Endodermal cell (in vitro differentiated cells): ENCODE measurements around the gene CAP2. TPM values are rescaled to one million over a fixed set of nuclear protein-coding genes. Genes with fewer than 3 reads are reported as not detected.

ENCODE experiments used
- DNase-seq: peaks from one replicate; pipeline ENCODE4 v3.0.0-alpha.2; 2017
- H3K27ac ChIP-seq: 2 replicates; pipeline ENCODE4 v1.5.1; 2013; ENCODE audit warnings: mild to moderate bottlenecking, low read depth, low read length, moderate library complexity
- H3K27me3 ChIP-seq: 2 replicates; pipeline ENCODE4 v1.6.1; 2013; ENCODE audit warnings: mild to moderate bottlenecking, low read length, moderate library complexity; ENCODE audit not compliant: insufficient read depth, control insufficient read depth, poor library complexity, severe bottlenecking
- H3K36me3 ChIP-seq: 2 replicates; pipeline ENCODE4 v1.7.0; 2013; ENCODE audit warnings: mild to moderate bottlenecking, low read length, moderate library complexity; ENCODE audit not compliant: control insufficient read depth, insufficient read depth
- H3K4me1 ChIP-seq: one replicate; pipeline ENCODE4 v1.7.0; 2013; ENCODE audit warnings: low read length; ENCODE audit not compliant: control insufficient read depth, insufficient read depth
- H3K4me3 ChIP-seq: 2 replicates; pipeline ENCODE4 v1.5.1; 2013; ENCODE audit warnings: mild to moderate bottlenecking, low read length, moderate library complexity
- H3K9ac ChIP-seq: 2 replicates; pipeline ENCODE4 v1.6.1; 2013; ENCODE audit warnings: mild to moderate bottlenecking, low read length, moderate library complexity; ENCODE audit not compliant: poor library complexity, severe bottlenecking; ENCODE audit errors: extremely low read depth
- H3K9me3 ChIP-seq: 2 replicates; pipeline ENCODE4 v1.6.1; 2013; ENCODE audit warnings: mild to moderate bottlenecking, low read length, moderate library complexity; ENCODE audit not compliant: control insufficient read depth
- H3K27ac Mint-ChIP-seq: 2 replicates; pipeline ENCODE4 v1.8.0; 2020; ENCODE audit warnings: mixed read lengths
- H3K27me3 Mint-ChIP-seq: 2 replicates; pipeline ENCODE4 v1.8.0; 2021; ENCODE audit warnings: mild to moderate bottlenecking, mixed read lengths; ENCODE audit not compliant: insufficient read depth
- H3K36me3 Mint-ChIP-seq: 2 replicates; pipeline ENCODE4 v1.8.0; 2020; ENCODE audit warnings: low read depth, mixed read lengths
- H3K4me1 Mint-ChIP-seq: 2 replicates; pipeline ENCODE4 v1.8.0; 2020; ENCODE audit warnings: mixed read lengths
- H3K4me3 Mint-ChIP-seq: 2 replicates; pipeline ENCODE4 v1.8.0; 2020; ENCODE audit warnings: mild to moderate bottlenecking, moderate library complexity, mixed read lengths
- H3K9me3 Mint-ChIP-seq: 2 replicates; pipeline ENCODE4 v1.8.0; 2020; ENCODE audit warnings: mild to moderate bottlenecking, mixed read lengths
- WGBS, 2 experiments: methylation state at CpG; one replicate each; pipeline versions ENCODE4 v1.1.5 to v1.1.7; 2013; ENCODE audit warnings: missing lambda C conversion rate in 2 of 2, mixed read lengths in 1 of 2; ENCODE audit not compliant: insufficient coverage in 1 of 2, insufficient read length in 1 of 2; 5-methylcytosine and 5-hydroxymethylcytosine counted together
- total RNA-seq, 2 donors: library from RNA; stranded (reverse); fragmentation: NEBNext Ultra II Directional in 1 of 2; extraction: Animal tissue kit (Norgen Biotek cat#: 25700) in 1 of 2; gene quantifications; 2 replicates in 1 of 2; 3 replicates in 1 of 2; pipeline ENCODE4 v1.2.1, GENCODE V29; 2021
- TF ChIP-seq, protein P1 (sequence below): fragments of 200-600 bp; sonication (generic); conservative IDR thresholded peaks from 2 replicates; pipeline ENCODE4 v1.5.0; 2021; ENCODE audit warnings: antibody characterized with exemption, mild to moderate bottlenecking

The CAP2 gene
- total RNA-seq, 2 donors from 2014 or later = 29.8 to 35.9 TPM

- H3K27me3 Mint-ChIP-seq = peaks cover 9% of the 10 kb centered on the region
- DNase-seq = no peak
- H3K9me3 Mint-ChIP-seq = no peaks in the 10 kb centered on the region
- peaks cover 7% of the 10 kb centered on the region for H3K4me1 Mint-ChIP-seq
- Histone ChIP-seq H3K9ac (no peak overlapping the region), H3K27ac (no peak overlapping the region), H3K4me1 (peaks cover 4% of the 10 kb centered on the region), H3K9me3 (no peaks in the 10 kb centered on the region), H3K4me3 (no peak overlapping the region), H3K36me3 (no peaks in the 10 kb centered on the region), H3K27me3 (no peaks in the 10 kb centered on the region)
- no peaks in the 10 kb centered on the region for H3K36me3 Mint-ChIP-seq
- H3K4me3 Mint-ChIP-seq = no peak overlapping the region
- no peak overlapping the region for H3K27ac Mint-ChIP-seq
- TF ChIP-seq, protein P1, sequence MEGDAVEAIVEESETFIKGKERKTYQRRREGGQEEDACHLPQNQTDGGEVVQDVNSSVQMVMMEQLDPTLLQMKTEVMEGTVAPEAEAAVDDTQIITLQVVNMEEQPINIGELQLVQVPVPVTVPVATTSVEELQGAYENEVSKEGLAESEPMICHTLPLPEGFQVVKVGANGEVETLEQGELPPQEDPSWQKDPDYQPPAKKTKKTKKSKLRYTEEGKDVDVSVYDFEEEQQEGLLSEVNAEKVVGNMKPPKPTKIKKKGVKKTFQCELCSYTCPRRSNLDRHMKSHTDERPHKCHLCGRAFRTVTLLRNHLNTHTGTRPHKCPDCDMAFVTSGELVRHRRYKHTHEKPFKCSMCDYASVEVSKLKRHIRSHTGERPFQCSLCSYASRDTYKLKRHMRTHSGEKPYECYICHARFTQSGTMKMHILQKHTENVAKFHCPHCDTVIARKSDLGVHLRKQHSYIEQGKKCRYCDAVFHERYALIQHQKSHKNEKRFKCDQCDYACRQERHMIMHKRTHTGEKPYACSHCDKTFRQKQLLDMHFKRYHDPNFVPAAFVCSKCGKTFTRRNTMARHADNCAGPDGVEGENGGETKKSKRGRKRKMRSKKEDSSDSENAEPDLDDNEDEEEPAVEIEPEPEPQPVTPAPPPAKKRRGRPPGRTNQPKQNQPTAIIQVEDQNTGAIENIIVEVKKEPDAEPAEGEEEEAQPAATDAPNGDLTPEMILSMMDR = no peak
- 85 to 90% methylated on average over 2 to 3 of the region's 4 CpGs for WGBS, 2 experiments
Observed at GRCh38 chr6:17389274-17389847, 4.0 kb upstream of the CAP2 start.

DNA sequence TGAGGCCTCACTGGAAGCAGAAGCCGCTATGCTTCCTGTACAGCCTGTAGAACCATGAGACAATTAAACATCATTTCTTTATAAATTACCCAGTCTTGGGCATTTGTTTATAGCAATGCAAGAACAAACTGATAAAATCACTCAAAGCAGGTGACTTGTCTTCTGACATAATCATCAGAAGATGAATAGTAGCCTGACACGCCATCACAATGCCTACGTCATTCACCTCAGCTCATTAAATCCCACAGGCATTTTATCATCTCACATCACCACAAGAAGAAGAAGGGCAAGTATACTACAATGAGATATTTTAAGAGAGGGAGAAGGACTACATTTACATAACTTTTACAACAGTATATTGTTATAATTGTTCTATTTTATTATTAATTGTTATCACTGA, 3.1 kb upstream of the CAP2 start:
- Mint-ChIP-seq H3K27ac (no peak overlapping the region), H3K27me3 (peaks cover 9% of the 10 kb centered on the region), H3K36me3 (no peaks in the 10 kb centered on the region), H3K4me3 (no peak overlapping the region), H3K9me3 (no peaks in the 10 kb centered on the region), H3K4me1 (peaks cover 10% of the 10 kb centered on the region)
- WGBS, 2 experiments = 98 to 100% methylated on average over 1 to 3 of the region's 3 CpGs
- Histone ChIP-seq H3K36me3 (peaks cover 3% of the 10 kb centered on the region), H3K27me3 (no peaks in the 10 kb centered on the region), H3K27ac (no peak overlapping the region), H3K9me3 (peaks cover 8% of the 10 kb centered on the region), H3K9ac (no peak overlapping the region), H3K4me1 (peaks cover 4% of the 10 kb centered on the region), H3K4me3 (no peak overlapping the region)
- DNase-seq = no peak
- TF ChIP-seq, protein P1 = no peak

GRCh38 chr6:17391976-17392375, 1.4 kb upstream of the CAP2 start:
- H3K9me3 ChIP-seq = peaks cover 25% of the 10 kb centered on the region
- Mint-ChIP-seq H3K27me3 (peaks cover 7% of the 10 kb centered on the region), H3K4me1 (peaks cover 10% of the 10 kb centered on the region), H3K9me3 (peaks cover 8% of the 10 kb centered on the region), H3K27ac (no peak overlapping the region), H3K36me3 (peaks cover 14% of the 10 kb centered on the region), H3K4me3 (no peak overlapping the region)
- H3K4me3 ChIP-seq = no peak overlapping the region
- no peak for DNase-seq
- H3K27ac ChIP-seq = no peak overlapping the region
- peaks cover 4% of the 10 kb centered on the region for H3K4me1 ChIP-seq
- TF ChIP-seq, protein P1 = no peak
- no peak overlapping the region for H3K9ac ChIP-seq
- no peaks in the 10 kb centered on the region for H3K27me3 ChIP-seq
- H3K36me3 ChIP-seq = peaks cover 20% of the 10 kb centered on the region
- 93 to 95% methylated on average over 2 of the region's 2 CpGs for whole genome bisulfite sequencing, 2 experiments
